ENCODE data around the gene ADGRD1.
"Not testable (repeated sequence)": the region's sequence is repeated elsewhere in the genome, so short reads cannot be mapped to it uniquely, and the experiment has no call there.

Gene ADGRD1

GRCh38 chr12:130933269-130933995 lies 20.3 kb upstream of the ADGRD1 start:
- DNase-seq (ENCODE audit: low read depth), result peak; percentile 41
- TF ChIP-seq MAX (IDR thresholded peaks at IDR 0.05; ENCODE audit: low read depth, low read length) (no peak), POLR2A (IDR thresholded peaks at IDR 0.05; ENCODE audit: extremely low read depth, insufficient read length) (no peak), MYC (IDR thresholded peaks at IDR 0.05; ENCODE audit: low read depth, low read length) (no peak), CTCF (IDR thresholded peaks at IDR 0.05; ENCODE audit: low read depth, low read length) (no peak)
- H3K4me3 ChIP-seq (ENCODE audit: low read depth, low read length), result no peak overlapping the region

GRCh38 chr12:130934753-130935152 lies 19.0 kb upstream of the ADGRD1 start:
- no peak overlapping the region for H3K4me3 ChIP-seq (ENCODE audit: low read depth, low read length)
- TF ChIP-seq MYC (IDR thresholded peaks at IDR 0.05; ENCODE audit: low read depth, low read length), result no peak
- no peak for TF ChIP-seq POLR2A (IDR thresholded peaks at IDR 0.05; ENCODE audit: extremely low read depth, insufficient read length)
- no peak for TF ChIP-seq MAX (IDR thresholded peaks at IDR 0.05; ENCODE audit: low read depth, low read length)
- no peak for TF ChIP-seq CTCF (IDR thresholded peaks at IDR 0.05; ENCODE audit: low read depth, low read length)
- DNase-seq (ENCODE audit: low read depth), result no peak

GRCh38 chr12:130936561-130936960 lies 17.1 kb upstream of the ADGRD1 start:
- no peak overlapping the region for H3K4me3 ChIP-seq (ENCODE audit: low read depth, low read length)
- DNase-seq (ENCODE audit: low read depth), result no peak
- TF ChIP-seq CTCF (IDR thresholded peaks at IDR 0.05; ENCODE audit: low read depth, low read length), result no peak
- no peak for TF ChIP-seq POLR2A (IDR thresholded peaks at IDR 0.05; ENCODE audit: extremely low read depth, insufficient read length)
- no peak for TF ChIP-seq MAX (IDR thresholded peaks at IDR 0.05; ENCODE audit: low read depth, low read length)
- TF ChIP-seq MYC (IDR thresholded peaks at IDR 0.05; ENCODE audit: low read depth, low read length), result no peak

- H3K4me3 ChIP-seq (ENCODE audit: low read depth, low read length), result no peak overlapping the region
- no peak for TF ChIP-seq MYC (IDR thresholded peaks at IDR 0.05; ENCODE audit: low read depth, low read length)
- no peak for TF ChIP-seq CTCF (IDR thresholded peaks at IDR 0.05; ENCODE audit: low read depth, low read length)
- no peak for TF ChIP-seq POLR2A (IDR thresholded peaks at IDR 0.05; ENCODE audit: extremely low read depth, insufficient read length)
- no peak for DNase-seq (ENCODE audit: low read depth)
Measured at GRCh38 chr12:130937063-130937462, 16.6 kb upstream of the ADGRD1 start.

GRCh38 chr12:130937546-130937945 lies 16.2 kb upstream of the ADGRD1 start:
- not testable (repeated sequence) for DNase-seq (ENCODE audit: low read depth); H3K4me3 ChIP-seq (ENCODE audit: low read depth, low read length)

GRCh38 chr12:130938186-130938585 lies 15.5 kb upstream of the ADGRD1 start:
- no peak for TF ChIP-seq MYC (IDR thresholded peaks at IDR 0.05; ENCODE audit: low read depth, low read length)
- TF ChIP-seq POLR2A (IDR thresholded peaks at IDR 0.05; ENCODE audit: extremely low read depth, insufficient read length), result no peak
- TF ChIP-seq MAX (IDR thresholded peaks at IDR 0.05; ENCODE audit: low read depth, low read length), result no peak
- no peak for TF ChIP-seq CTCF (IDR thresholded peaks at IDR 0.05; ENCODE audit: low read depth, low read length)
- no peak overlapping the region for H3K4me3 ChIP-seq (ENCODE audit: low read depth, low read length)
- DNase-seq (ENCODE audit: low read depth), result no peak

Measured in NB4 (cell line).